Measurements from ENCODE around the gene NDUFAF2.
"Not testable (repeated sequence)": the region's sequence is repeated elsewhere in the genome, so short reads cannot be mapped to it uniquely, and the experiment has no call there.

NDUFAF2 gene

DNA sequence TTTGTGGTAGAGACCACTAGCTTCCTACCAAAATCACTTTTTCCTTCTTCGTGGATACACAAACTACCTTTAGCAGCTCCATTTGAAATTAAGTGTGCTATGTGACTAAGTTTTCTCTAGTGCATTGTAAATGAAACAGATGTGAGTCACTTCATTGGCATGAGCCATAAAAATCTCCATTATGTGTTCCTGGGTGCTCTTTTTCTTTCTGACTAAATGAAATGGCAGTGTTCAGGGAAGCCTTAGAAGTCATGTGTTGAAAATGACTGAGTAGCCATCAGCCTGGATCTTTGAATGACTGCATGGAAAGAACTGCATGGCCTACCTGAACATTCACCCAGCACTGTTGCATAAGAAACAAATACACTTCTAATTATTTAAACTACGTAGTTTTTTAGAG is 107.9 kb downstream of the NDUFAF2 start:
- no peak for DNase-seq

GRCh38 chr5:61053937-61054336 is 108.9 kb downstream of the NDUFAF2 start:
- DNase-seq = no peak

GRCh38 chr5:61055434-61056006 is 110.5 kb downstream of the NDUFAF2 start:
- DNase-seq = no peak

- DNase-seq = no peak
Measured at GRCh38 chr5:61059499-61059898, 114.5 kb downstream of the NDUFAF2 start.

- DNase-seq = no peak
Measured at GRCh38 chr5:61069150-61069549, 124.1 kb downstream of the NDUFAF2 start.

- DNase-seq = no peak
Measured at GRCh38 chr5:61071526-61071925, 126.5 kb downstream of the NDUFAF2 start.

DNA sequence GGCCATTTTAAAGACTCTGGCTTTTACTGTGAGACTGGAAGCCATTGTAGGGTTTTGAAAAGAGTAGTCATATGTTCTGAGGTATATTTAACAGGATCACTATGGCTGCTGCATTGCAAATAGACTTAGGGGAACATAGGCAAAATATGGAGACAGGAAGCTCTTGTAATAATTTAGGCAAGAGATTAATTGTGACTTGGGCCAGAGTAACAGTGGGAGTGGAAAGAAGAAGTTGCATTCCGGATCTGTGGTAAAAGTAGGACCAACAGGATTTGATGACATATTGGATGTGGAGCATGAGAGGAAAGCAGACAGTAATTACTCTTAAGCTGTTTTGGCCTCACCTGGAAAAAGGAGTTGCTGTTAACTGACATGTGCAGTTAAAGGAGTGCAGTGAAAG is 131.6 kb downstream of the NDUFAF2 start:
- no peak for DNase-seq

GRCh38 chr5:61081741-61082140 is 136.7 kb downstream of the NDUFAF2 start:
- no peak for DNase-seq

DNA sequence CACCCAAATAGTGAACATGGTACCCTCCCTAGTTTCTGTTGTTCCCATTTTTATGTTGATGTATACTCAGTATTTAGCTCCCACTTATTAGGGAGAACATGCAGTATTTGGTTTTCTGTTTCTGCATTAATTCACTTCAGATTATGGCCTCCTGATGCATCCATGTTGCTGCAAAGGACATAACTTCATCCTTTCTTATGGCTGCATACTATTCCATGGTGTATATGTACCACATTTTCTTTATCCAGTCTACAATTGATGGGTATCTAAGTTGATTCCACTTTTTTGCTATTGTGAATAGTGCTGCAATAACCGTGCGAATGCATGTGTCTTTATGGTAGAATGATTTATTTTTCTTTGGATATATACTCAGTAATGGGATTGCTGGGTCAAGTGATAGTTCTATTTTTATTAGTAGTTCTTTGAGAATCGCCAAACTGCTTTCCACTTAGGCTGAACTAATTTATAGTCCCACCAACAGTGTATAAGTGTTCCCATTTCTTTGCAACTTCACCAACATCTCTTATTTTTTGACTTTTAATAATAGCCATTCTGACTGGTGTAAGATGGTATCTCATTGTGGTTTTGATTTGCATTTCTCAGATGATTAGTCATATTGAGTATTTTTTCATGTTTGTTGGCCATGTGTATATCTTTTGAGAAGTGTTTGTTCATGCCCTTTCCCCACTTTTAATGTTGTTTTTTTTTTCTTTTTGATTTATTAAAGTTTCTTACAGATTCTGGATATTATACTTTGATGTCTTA is 137.7 kb downstream of the NDUFAF2 start:
- no peak for DNase-seq

- no peak for DNase-seq
Measured at GRCh38 chr5:61084658-61085057, 139.7 kb downstream of the NDUFAF2 start.

GRCh38 chr5:61085885-61086284 is 140.9 kb downstream of the NDUFAF2 start:
- DNase-seq = no peak

GRCh38 chr5:61087921-61088320 is 142.9 kb downstream of the NDUFAF2 start:
- DNase-seq = no peak

DNA sequence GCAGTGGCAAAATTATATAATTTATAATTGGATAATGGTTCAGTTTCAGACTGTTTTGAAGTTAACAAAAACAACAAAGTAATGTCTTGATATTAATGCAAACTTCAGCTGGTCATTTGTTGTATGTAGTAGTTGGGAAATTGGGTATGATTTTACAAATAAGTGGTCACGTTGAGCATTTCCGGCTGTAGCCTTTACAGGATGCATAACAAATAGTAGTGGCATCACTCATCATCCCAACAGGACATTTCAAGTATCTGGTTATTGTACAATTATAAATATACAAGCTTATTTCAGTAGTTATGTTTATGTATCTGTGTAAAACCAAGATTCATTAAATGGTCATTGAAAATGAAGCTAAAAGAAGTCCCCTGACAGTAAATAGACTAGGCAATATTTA is 144.3 kb downstream of the NDUFAF2 start:
- no peak for DNase-seq

- DNase-seq = not testable (repeated sequence)
Measured at GRCh38 chr5:61093046-61093771, 148.2 kb downstream of the NDUFAF2 start.

DNA sequence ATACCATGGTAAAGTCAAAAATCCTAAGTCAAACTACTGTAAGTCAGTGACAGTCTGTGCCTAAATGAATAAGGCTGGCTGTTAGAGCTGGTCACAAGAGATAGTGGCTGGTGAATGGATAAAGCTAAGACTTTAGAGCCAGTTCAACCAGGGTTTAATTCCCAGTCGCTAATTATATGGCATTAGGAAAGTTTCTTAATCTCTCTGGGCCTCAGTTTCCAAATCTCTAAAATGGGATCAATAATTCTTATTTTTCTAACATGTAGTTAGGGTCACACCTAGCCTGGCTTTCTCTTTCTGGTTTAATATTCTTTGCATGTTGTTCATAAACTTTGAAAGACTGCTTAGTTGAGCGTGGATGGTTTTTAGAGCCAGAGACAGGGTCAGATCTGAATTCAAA is 152.5 kb downstream of the NDUFAF2 start:
- no peak for DNase-seq

GRCh38 chr5:61098251-61098995 is 153.4 kb downstream of the NDUFAF2 start:
- no peak for DNase-seq

- DNase-seq = no peak
Measured at GRCh38 chr5:61100437-61100836, 155.4 kb downstream of the NDUFAF2 start.

- DNase-seq = no peak
Measured at GRCh38 chr5:61114441-61114840, 169.4 kb downstream of the NDUFAF2 start.

DNA sequence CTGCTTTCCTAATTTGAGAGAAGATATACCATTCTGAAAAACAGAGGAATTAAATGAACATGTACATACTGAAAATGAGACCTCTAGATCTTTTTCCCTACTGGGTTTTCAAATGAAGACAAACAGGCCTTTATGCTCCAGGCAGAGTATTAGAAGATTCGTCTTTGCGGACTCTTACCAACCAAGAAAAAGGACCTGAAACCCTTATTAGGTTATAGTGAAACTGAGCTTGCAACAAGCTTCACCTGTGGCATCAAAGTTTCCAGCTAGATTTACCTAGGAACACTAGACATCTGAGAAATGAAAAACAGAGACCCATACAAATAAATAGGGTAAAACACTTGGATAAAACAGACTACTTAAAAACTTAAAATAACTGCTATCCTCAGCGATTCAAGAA is 171.0 kb downstream of the NDUFAF2 start:
- DNase-seq = no peak

GRCh38 chr5:61119066-61119465 is 174.1 kb downstream of the NDUFAF2 start:
- DNase-seq = no peak

DNA sequence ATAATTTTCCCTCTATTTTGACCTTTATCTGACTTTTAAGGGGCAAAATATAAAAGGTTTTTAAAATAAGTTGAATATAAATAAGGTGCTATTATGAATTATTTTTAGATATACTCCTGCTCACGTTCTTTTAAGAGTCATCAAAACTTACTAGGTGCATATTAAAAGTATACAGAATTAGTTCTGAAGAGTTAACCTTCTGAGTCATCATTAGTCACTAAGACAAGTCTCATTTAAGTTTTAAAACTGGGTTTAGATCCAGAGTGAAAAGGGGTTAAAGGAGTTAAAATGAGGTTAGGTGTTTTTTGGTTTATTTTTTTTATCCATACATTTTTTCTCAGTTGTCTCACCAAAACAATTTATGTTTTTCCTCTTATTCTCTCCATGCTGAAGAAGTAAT is 175.5 kb downstream of the NDUFAF2 start:
- no peak for DNase-seq

GRCh38 chr5:61123145-61123544 is 178.1 kb downstream of the NDUFAF2 start:
- no peak for DNase-seq

- DNase-seq = no peak
Measured at GRCh38 chr5:61130289-61130688, 185.3 kb downstream of the NDUFAF2 start.
